NAMALWA (cell line): ENCODE measurements around the gene GAL3ST2.
"Not testable (repeated sequence)": the region's sequence is repeated elsewhere in the genome, so short reads cannot be mapped to it uniquely, and the experiment has no call there.

Experiments used
- DNase-seq: peaks from one replicate; pipeline ENCODE4 v3.0.0-alpha.2; 2015; ENCODE audit warnings: low spot score

The GAL3ST2 gene

GRCh38 chr2:241748468-241749256 is 28.0 kb upstream of the GAL3ST2 start:
- no peak for DNase-seq

GRCh38 chr2:241750076-241750840 is 26.4 kb upstream of the GAL3ST2 start:
- DNase-seq, result no peak

- DNase-seq, result no peak
Measured at GRCh38 chr2:241751152-241751551, 25.5 kb upstream of the GAL3ST2 start.

- no peak for DNase-seq
Measured at GRCh38 chr2:241751776-241752175, 24.8 kb upstream of the GAL3ST2 start.

GRCh38 chr2:241752253-241752652 is 24.4 kb upstream of the GAL3ST2 start:
- no peak for DNase-seq

- no peak for DNase-seq
Measured at GRCh38 chr2:241752689-241753276, 23.8 kb upstream of the GAL3ST2 start.

- no peak for DNase-seq
Measured at GRCh38 chr2:241753493-241753892, 23.1 kb upstream of the GAL3ST2 start.

- DNase-seq, result no peak
Measured at GRCh38 chr2:241754042-241754441, 22.6 kb upstream of the GAL3ST2 start.

GRCh38 chr2:241755166-241755565 is 21.5 kb upstream of the GAL3ST2 start:
- DNase-seq, result no peak

- no peak for DNase-seq
Measured at GRCh38 chr2:241755777-241756176, 20.8 kb upstream of the GAL3ST2 start.

GRCh38 chr2:241759067-241759807 is 17.4 kb upstream of the GAL3ST2 start:
- DNase-seq, result no peak

- DNase-seq, result not testable (repeated sequence)
Measured at GRCh38 chr2:241759893-241760292, 16.7 kb upstream of the GAL3ST2 start.

- DNase-seq, result peak; percentile 4
Measured at GRCh38 chr2:241760301-241760771, 16.3 kb upstream of the GAL3ST2 start.

GRCh38 chr2:241762321-241762932 is 14.2 kb upstream of the GAL3ST2 start:
- DNase-seq, result no peak

- no peak for DNase-seq
Measured at GRCh38 chr2:241762933-241763369, 13.7 kb upstream of the GAL3ST2 start.

- DNase-seq, result no peak
Measured at GRCh38 chr2:241763551-241764274, 12.9 kb upstream of the GAL3ST2 start.

GRCh38 chr2:241764275-241765241 is 12.1 kb upstream of the GAL3ST2 start:
- no peak for DNase-seq

GRCh38 chr2:241767464-241768250 is 9.0 kb upstream of the GAL3ST2 start:
- no peak for DNase-seq

GRCh38 chr2:241768251-241768711 is 8.3 kb upstream of the GAL3ST2 start:
- no peak for DNase-seq
